HG03196 (cell line): ENCODE measurements around the gene GLB1L3.

Experiments
- ATAC-seq: cut with Tn5 transposase; IDR thresholded peaks from one replicate; pipeline ENCODE4 v1.9.1; 2021; ENCODE audit not compliant: unreplicated experiment

The GLB1L3 gene

DNA sequence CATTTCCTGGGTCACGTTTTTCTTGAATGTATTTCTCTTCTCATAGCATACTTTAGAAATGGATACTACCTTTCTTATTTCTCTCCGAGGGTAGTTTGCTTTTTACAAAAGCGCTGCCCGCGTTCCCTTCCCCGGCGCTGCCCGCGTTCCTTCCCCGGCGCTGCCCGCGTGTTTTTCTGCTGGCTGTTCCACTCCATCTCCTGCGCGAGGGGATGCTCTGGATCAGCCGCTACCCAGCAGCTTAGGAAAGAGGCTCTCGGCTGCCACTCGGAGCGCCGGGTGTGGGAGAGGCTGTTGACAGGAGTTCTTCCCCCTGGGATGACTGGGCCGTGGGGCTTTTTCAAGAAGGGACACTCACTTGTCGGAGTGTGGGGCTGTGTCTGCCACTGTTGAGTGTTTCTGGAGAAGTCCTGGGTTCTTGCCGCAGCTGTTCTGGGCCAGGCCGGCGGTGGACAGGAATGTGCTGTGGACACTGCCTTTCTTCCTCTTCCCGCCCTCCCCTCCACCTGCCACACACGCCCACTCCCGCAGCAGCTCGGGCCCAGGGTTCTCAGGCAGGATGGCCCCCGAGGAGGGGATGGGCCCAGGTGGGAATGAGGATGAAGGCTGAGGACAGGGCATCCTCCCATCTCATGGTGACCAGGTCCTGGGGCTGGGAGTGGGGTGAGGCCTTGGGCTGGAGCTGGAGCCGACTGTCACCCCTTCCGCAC is 86.2 kb downstream of the GLB1L3 start:
- no peak for ATAC-seq

GRCh38 chr11:134363161-134363560 is 87.0 kb downstream of the GLB1L3 start:
- no peak for ATAC-seq

- no peak for ATAC-seq
These were observed 87.4 kb downstream of the GLB1L3 start for GRCh38 chr11:134363592-134363991.

DNA sequence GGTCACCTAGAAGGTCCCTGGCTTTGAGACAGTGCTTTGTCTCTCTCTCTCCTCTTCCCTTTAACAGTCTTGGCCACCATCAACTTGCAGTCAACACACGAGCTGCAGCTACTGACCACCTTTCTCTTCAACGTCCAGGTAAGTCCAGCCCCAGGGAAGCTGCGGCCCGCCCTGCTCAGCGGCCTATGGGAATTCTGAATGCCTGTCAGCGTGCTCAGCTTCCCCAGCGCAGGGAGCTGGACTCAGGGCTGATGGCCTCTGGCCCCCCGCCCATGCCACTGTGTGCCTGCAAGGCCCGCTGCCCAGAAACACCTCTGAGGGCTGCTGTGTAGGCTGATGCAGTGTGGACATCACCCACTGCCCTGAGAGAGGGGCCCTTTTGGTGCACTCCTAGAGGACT is 88.1 kb downstream of the GLB1L3 start:
- ATAC-seq: no peak

- no peak for ATAC-seq
These were observed 89.1 kb downstream of the GLB1L3 start for GRCh38 chr11:134365011-134365925.

- no peak for ATAC-seq
These were observed 90.1 kb downstream of the GLB1L3 start for GRCh38 chr11:134366254-134366653.

GRCh38 chr11:134367781-134368180 is 91.6 kb downstream of the GLB1L3 start:
- no peak for ATAC-seq
